OCI-LY1 (cell line): ENCODE results near the gene GSG1L.

Experiments used
- EZH2 ChIP-seq: fragments of 200-600 bp; sonication (generic), shearing (Covaris generic); IDR thresholded peaks from 2 replicates; pipeline ENCODE4 v1.8.0; 2017; ENCODE audit warnings: borderline replicate concordance, mixed run types, mild to moderate bottlenecking, antibody characterized with exemption, low read length, moderate library complexity, mixed read lengths
- TF ChIP-seq, protein P1 (sequence below): fragments of 200-600 bp; sonication (generic), shearing (Covaris generic); IDR thresholded peaks from 2 replicates; pipeline ENCODE4 v1.5.1; 2017; ENCODE audit warnings: mild to moderate bottlenecking, antibody characterized with exemption, low read length, moderate library complexity, mixed read lengths

- TF ChIP-seq, protein P1, sequence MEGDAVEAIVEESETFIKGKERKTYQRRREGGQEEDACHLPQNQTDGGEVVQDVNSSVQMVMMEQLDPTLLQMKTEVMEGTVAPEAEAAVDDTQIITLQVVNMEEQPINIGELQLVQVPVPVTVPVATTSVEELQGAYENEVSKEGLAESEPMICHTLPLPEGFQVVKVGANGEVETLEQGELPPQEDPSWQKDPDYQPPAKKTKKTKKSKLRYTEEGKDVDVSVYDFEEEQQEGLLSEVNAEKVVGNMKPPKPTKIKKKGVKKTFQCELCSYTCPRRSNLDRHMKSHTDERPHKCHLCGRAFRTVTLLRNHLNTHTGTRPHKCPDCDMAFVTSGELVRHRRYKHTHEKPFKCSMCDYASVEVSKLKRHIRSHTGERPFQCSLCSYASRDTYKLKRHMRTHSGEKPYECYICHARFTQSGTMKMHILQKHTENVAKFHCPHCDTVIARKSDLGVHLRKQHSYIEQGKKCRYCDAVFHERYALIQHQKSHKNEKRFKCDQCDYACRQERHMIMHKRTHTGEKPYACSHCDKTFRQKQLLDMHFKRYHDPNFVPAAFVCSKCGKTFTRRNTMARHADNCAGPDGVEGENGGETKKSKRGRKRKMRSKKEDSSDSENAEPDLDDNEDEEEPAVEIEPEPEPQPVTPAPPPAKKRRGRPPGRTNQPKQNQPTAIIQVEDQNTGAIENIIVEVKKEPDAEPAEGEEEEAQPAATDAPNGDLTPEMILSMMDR, result no peak
- no peak for TF ChIP-seq EZH2
These were observed 84.6 kb downstream of the GSG1L start for GRCh38 chr16:27978876-27979275.
